AG09309 (cell line): ENCODE measurements around the gene PTS.

Experiments used
- DNase-seq: peaks from one replicate; pipeline ENCODE4 v3.0.0-alpha.2; 2010; ENCODE audit warnings: low read depth
- H3K4me3 ChIP-seq: 2 replicates; pipeline ENCODE4 v1.5.1; 2011; ENCODE audit warnings: mild to moderate bottlenecking, low read depth, low read length, moderate library complexity; ENCODE audit not compliant: control insufficient read depth
- CTCF ChIP-seq: IDR thresholded peaks from 2 replicates; pipeline ENCODE4 v1.5.1; 2011; ENCODE audit warnings: mild to moderate bottlenecking, low read depth, low read length, inconsistent platforms; ENCODE audit not compliant: insufficient read depth, control insufficient read depth; ENCODE audit errors: missing control alignments

Gene PTS

GRCh38 chr11:112235750-112236390, 9.6 kb downstream of the PTS start:
- TF ChIP-seq CTCF: no peak
- DNase-seq: no peak
- H3K4me3 ChIP-seq: no peak overlapping the region

GRCh38 chr11:112237451-112237850, 11.2 kb downstream of the PTS start:
- DNase-seq: no peak
- no peak overlapping the region for H3K4me3 ChIP-seq
- TF ChIP-seq CTCF: no peak

- no peak overlapping the region for H3K4me3 ChIP-seq
- no peak for DNase-seq
- no peak for TF ChIP-seq CTCF
Measured at GRCh38 chr11:112238041-112238440, 11.8 kb downstream of the PTS start.

GRCh38 chr11:112241486-112241885, 15.3 kb downstream of the PTS start:
- no peak for TF ChIP-seq CTCF
- peak; percentile 94 for DNase-seq
- no peak overlapping the region for H3K4me3 ChIP-seq

GRCh38 chr11:112247201-112247600, 21.0 kb downstream of the PTS start:
- no peak for DNase-seq
- no peak overlapping the region for H3K4me3 ChIP-seq
- no peak for TF ChIP-seq CTCF

- DNase-seq: no peak
- TF ChIP-seq CTCF: no peak
- H3K4me3 ChIP-seq: no peak overlapping the region
Measured at GRCh38 chr11:112248201-112248600, 22.0 kb downstream of the PTS start.
